ENCODE measurements around the gene PBXIP1. TPM values are rescaled to one million over a fixed set of nuclear protein-coding genes. Genes with fewer than 3 reads are reported as not detected.
A peak's percentile ranks its signal among the peaks of the same experiment; 100 is the strongest.
"Not testable (repeated sequence)": the region's sequence is repeated elsewhere in the genome, so short reads cannot be mapped to it uniquely, and the experiment has no call there.

Gene PBXIP1
- total RNA-seq, 1 donor from 2014 or later: 49.1 TPM

DNA sequence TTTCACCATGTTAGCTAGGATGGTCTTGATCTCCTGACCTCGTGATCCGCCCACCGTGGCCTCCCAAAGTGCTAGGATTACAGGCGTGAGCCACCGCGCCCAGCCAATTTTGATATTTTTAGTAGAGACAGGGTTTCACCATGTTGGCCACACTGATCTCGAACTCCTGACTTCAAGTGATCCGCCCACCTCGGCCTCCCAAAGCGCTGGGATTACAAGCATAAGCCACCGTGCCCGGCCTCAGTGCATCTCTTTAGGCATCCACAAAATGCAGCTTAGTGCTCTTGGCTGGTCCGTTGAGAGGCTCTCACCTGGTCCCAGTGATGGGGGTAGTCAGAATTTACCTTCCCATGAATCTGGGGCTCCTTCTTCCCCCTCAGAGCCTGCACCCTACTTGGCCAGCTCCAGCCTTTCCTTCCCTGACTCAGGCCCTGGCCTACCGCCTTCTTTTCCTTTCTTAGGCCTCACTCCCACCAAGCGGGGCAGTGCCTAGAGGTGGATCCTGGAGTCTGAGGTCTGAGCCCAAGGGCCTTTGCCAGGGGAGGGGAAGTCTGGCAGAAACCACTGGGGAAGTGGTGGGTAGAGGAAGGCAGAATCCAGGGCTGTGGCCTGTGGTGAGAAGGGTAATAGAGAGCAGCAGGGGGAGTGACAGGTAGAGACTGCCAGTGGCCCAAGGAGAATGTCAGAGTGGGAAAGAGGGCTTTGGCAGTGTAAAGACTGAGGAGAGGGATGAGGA lies 41.2 kb upstream of the PBXIP1 start:
- intact Hi-C loops (cut with DNase I): no loop called here
- DNase-seq (ENCODE audit: low spot score): no peak

DNA sequence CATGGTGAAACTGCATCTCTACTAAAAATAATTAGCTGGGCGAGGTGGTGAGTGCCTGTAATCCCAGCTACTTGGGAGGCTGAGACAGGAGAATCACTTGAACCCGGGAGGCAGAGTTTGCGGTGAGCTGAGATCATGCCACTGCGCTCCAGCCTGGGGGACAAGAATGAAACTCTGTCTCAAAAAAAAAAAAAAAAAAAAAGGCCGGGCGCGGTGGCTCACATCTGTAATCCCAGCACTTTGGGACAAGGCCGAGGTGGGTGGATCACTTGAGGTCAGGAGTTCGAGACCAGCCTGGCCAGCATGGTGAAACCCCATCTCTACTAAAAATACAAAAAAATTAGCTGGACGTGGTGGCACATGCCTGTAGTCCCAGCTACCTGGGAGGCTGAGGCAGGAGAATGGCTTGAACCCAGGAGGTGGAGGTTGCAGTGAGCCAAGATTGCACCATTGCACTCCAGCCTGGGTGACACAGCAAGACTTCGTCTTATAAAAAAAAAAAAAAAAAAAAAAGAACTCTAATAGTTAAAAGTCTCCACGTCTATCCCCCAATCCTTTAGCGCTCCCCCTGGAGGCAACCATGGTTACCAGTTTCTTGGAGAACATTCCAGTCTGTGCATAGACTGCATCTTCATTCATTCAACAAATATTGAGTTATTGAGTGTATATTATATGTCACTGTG lies 39.5 kb upstream of the PBXIP1 start:
- DNase-seq (ENCODE audit: low spot score); intact Hi-C loops (cut with DNase I): not testable (repeated sequence)

DNA sequence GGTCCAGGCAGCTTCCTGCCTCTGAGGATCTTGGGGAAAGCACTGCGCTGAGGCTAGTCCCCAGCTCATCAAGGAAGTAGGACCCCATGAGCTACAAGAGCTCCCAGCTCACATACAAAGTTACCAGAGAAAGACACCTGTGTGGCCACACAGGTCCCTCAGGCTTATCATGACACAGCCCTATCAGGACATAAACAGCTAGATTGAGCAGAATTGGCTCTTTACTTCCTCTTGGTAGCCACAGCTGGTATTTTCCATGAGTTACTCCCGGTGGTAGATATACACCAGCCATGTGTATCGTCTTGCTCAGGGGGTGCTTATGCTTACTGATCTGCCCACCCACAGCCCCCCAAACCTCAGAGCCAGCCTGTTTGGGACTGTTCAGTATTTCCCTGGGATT lies 38.7 kb upstream of the PBXIP1 start:
- intact Hi-C loops (cut with DNase I): no loop called here
- no peak for DNase-seq (ENCODE audit: low spot score)

DNA sequence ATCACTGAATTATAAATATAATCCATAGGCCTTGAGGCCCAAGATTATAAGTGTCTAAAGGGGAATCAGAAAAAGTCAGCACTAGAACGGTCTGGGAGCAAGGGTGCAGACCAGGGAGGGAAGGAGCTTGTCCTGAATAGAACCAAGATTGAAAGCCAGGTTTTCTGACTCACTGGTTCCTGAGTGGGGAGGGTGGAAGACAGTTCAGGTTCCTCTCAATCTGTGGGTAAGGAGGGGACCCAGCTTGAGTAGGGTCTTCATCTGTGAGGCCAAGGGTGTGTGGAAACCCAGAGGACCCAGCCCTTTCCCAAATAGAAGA lies 38.3 kb upstream of the PBXIP1 start:
- no peak for DNase-seq (ENCODE audit: low spot score)
- intact Hi-C loops (cut with DNase I): no loop called here

DNA sequence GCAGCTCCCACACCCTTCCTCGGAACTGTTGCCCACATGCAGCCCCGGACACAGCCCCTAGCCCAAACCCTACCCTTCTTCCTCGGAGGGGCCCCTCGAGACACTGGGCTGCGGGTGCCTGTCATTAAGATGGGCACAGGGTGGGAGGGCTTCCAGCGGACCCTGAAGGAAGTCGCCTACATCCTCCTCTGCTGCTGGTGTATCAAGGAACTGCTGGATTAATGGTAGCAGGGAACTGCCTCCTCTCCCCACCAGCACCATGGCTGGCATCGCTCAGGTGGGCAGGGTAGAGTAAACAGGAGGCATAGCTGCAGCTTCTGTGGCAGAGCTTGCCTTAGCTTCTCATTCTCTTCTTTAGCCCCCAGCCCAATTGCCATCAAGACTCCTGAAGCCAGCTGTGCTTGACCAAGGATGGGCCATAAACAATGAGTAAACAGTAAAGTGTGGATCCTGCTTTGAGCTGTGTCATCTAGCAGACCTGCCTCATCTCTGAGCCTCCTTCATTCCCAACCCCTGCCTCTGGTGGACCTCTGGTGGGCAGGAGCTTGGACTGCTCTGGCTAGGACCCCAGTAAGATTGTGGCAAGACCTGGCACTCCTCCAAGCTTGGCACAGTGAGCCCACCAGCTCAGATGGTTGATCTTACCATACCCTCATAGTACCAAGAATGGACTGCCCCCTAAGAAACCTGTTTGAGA lies 37.8 kb upstream of the PBXIP1 start, which contains the start of gene LENEP:
TSS of gene LENEP (plus strand) at position 15 of the 697 bp plus-strand sequence. CDS start at position 37, 22 bp downstream.
- DNase-seq (ENCODE audit: low spot score): no peak
- intact Hi-C loops (cut with DNase I): no loop called here

DNA sequence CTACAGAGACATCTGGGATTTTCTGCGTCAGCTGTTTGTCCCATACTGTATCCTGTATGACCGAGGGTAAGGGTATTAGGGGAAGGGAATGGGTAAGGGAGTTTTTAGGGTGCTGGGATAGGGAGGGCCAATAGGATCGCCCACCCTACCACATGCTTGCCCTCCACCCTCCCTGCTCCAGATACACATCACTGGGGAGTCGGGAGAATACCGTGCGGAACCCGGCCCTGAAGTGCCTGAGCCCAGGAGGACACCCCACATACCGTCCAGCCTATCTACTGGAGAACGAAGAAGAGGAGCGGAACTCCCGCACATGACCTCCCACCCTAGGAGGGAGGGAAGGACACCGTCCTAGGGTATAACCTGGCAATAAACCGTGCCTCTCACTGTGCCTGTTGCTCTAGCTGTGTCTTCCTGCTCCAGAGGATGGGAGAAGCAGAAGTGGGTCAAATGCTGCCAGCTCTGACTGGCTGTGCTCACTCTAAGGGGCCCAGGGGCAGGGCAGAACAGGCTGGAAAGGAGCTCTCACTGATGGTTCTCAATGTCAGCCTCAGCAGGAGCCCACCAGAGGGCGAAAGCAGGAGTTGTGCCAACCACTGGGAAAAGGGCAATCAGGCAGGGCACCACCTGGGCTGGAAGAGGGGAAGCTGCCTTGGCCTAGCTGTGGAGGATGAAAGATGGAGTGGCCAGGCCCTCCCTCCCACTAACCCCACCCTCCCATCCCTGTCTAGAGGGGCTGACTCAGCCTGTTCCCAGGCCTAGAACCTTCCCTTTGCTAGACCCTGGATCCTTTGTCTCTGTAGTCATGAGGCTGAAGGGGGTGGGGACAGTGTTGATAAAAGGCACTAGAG lies 37.0 kb upstream of the PBXIP1 start:
- DNase-seq (ENCODE audit: low spot score): no peak
- intact Hi-C loops (cut with DNase I): no loop called here

DNA sequence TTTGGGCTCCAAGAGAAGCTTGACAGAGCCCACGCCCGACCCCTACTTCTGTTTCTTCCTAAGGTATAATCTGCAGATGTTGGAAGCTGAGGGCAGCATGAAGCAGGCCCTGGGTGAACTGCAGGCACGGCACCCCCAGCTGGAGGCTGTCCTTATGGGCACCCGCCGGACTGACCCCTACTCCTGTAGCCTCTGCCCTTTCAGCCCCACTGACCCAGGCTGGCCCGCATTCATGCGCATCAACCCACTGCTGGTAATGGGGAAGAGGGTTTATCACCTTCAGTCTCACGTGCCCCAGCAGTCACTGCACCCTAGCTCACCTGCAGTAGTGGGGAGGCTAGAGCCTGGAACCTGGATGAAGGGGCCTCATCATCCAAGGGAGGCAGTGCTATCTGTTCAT lies 34.4 kb upstream of the PBXIP1 start:
- intact Hi-C loops (cut with DNase I): no loop called here

DNA sequence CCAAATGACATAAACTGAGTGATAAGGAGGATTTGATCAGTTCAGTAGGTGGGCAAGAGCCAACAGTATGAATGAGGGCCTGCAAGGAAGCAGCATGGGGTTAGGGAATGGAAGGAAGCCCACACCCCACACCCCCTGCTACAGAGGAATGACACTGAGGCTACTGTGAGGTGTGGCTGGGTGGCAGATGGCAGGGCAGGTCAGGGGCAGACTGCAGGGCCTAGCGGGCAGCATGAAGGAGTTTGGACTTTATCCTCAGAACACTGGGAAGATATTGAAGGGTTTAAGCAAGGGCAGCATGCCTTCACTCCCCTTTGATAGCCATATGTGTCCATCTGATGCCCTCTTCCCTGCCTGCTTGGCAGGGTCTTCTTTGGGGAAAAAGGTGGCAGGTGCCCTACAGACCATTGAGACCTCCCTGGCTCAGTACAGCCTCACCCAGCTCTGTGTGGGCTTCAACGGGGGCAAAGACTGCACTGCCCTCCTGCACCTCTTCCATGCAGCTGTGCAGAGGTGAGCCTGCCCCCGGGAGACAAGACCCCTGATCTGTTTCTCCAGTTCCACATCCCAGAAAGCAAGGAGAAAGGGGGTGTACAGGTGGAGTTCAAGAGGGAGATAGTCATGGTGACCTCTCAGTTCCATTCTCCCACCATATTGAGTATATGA lies 33.4 kb upstream of the PBXIP1 start:
- intact Hi-C loops (cut with DNase I): no loop called here
- no peak for DNase-seq (ENCODE audit: low spot score)

More for the DNA sequence above, 34.4 kb upstream of the PBXIP1 start:
- DNase-seq (ENCODE audit: low spot score): no peak

DNA sequence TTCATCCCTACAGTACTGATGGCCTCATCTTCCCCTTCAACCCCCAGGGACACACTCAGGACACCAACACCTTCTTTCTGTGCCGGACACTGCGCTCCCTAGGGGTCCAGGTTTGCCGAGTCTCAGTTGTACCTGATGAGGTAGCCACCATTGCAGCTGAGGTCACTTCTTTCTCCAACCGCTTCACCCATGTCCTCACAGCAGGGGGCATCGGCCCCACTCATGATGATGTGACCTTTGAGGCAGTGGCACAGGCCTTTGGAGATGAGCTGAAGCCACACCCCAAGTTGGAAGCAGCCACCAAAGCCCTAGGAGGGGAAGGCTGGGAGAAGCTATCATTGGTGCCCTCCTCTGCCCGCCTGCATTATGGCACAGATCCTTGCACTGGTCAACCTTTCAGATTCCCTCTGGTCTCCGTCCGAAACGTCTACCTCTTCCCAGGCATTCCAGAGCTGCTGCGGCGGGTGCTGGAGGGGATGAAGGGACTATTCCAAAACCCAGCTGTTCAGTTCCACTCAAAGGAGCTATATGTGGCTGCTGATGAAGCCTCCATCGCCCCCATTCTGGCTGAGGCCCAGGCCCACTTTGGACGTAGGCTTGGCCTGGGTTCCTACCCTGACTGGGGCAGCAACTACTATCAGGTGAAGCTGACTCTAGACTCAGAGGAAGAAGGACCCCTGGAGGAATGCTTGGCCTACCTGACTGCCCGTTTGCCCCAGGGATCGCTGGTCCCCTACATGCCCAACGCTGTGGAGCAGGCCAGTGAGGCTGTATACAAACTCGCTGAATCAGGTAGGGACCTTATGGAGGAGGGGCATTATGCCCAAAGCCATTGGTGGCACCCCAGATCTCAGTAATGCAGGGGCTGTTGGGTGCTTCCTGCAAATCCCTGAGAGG lies 32.4 kb upstream of the PBXIP1 start:
- DNase-seq (ENCODE audit: low spot score): no peak
- intact Hi-C loops (cut with DNase I): no loop called here

DNA sequence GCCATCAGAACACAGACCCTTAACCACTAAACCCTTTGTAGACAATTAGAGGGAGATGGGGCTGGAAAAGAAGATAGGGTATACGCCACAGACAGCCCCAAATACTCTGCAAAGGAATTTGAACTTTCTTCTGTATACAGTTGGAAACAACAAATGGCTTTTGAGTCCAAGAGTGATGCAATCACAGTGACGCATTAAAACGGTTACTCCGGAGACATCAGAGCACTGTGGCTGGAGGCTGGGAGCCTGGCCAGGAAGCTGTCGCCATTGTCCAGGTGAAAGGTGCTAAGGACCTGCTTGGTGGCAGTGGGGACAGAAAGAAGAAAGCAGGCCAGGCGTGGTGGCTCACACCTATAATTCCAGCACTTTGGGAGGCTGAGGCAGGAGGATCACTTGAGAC lies 31.4 kb upstream of the PBXIP1 start:
- intact Hi-C loops (cut with DNase I): no loop called here
- DNase-seq (ENCODE audit: low spot score): no peak

DNA sequence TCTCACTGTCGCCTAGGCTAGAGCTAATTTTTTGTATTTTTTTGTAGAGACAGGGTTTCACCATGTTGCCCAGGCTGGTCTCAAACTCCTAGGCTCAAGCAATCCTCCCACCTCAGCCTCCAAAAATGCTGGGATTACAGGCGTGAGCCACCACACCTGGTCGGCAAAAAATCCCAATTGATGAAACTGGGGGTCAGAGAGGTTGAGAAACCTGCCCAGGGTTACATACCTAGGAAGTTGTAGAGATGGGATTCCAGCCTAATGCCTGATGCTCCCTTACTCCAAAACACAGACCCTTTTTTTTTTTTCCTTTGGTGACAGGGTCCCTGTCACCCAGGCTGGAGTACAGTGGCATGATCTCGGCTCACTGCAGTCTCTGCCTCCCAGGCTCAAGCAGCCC lies 30.8 kb upstream of the PBXIP1 start:
- intact Hi-C loops (cut with DNase I); DNase-seq (ENCODE audit: low spot score): not testable (repeated sequence)

DNA sequence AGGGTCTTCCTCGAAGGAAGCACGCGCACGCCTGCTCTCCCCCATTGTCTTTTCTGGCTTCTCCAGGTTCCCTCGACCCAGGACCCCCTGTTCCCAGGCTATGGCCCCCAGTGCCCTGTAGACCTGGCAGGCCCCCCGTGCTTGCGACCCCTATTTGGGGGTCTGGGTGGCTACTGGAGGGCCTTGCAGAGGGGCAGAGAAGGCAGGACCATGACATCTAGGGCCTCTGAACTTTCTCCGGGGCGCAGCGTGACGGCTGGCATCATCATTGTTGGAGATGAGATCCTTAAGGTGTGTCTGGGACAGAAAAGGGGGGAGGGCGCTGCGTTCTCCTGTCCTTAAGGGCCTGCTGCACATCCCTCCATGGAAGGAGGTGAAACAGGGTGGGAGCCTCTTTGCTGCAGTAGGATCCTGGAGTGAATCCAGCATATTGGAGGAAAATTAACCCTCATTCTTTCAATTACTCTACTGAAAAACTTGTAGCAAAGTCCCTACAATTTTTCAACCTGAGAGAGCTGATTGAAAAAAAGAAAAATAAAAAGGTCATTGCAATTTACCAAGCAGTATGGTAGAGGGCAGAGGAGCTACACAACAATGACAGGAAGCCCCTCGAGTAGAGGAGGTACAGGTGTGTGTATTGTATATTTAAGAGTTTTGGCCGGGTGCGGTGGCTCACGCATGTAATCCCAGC lies 28.0 kb upstream of the PBXIP1 start:
- no peak for DNase-seq (ENCODE audit: low spot score)
- intact Hi-C loops (cut with DNase I): loop anchor here (1.0 kb wide), 1 partner anchor 23 kb away; the partner anchor contains the start of gene PYGO2

DNA sequence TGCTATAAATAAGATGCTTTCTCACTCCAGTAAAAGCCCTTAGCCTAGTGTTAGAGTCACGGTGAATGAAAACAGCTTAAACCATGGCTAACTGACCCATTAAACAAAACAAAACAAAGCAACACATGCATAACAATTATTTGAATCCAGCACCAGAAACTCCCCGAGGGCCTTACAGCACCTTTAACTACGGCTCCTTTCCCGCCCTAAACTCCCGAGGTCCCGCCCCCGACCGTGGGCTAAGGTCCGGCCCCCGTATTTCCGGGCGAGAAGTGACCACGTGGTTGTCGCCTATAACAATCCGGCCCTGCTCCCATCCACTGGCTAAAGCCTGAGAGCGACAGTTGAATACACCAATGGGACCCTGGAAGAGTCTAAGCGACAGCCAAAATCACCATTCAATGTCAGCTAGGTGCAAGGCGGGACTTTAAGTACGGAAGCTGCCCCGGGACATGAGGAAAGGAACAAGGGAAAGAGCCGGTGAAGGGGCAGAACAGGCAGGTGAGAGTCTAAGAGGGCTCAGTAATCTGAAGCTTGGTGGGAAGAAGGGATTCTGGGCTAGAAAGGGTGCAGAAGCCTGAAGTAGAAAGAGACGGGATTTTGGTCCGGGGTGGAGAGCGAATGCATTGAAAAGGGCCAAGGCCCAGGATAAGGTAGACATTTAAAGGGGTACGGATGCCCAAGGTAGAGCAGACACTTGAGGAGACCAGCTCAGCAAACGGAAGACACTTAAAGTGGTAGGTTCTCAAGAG lies 27.2 kb upstream of the PBXIP1 start, which contains the start of gene FLAD1:
TSS of gene FLAD1 (plus strand) at position 448 of the 752 bp plus-strand sequence. CDS start 351 bp downstream, outside the sequence.
- DNase-seq (ENCODE audit: low spot score): peak; percentile 97
- intact Hi-C loops (cut with DNase I): loop anchor here (1.0 kb wide), 1 partner anchor 22 kb away; the partner anchor contains the start of gene PYGO2

DNA sequence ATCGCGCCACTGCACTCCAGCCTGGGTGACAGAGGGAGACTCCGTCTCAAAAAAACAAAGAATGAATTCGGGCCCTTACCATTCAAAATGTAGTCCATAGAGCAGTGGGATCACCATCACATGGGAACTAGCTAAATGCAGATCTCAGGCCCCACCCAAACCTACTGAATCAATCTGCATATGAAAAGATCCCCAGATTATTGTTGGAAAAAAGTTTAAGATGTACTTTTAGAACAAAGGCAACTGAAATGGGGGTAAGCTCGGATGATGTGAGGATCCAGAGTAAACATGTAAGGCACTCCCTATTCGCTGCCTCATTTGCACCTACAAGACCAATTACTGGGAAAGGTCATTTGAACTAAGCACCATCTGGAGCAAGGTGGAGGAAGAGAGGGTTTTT lies 26.4 kb upstream of the PBXIP1 start:
- DNase-seq (ENCODE audit: low spot score): no peak
- intact Hi-C loops (cut with DNase I): no loop called here

DNA sequence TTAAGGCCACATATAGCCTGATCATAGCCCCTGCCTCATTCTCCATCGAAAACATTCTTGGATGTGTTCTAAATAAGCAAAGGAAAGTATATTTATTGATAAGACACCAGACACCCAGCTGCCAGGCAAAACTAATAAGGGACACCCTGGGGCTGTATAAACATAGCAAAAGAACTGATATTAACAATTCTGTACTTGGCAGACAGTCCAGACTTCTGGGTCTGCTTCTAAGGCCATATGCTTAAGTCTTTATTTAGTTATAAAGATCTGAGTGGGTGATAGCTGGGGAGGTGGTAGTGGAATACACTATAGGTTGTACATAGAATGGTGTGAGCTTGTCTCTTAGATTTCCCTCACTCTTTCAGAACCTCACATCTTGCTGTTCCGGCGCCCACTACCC lies 22.5 kb upstream of the PBXIP1 start:
- no peak for DNase-seq (ENCODE audit: low spot score)
- intact Hi-C loops (cut with DNase I): no loop called here

DNA sequence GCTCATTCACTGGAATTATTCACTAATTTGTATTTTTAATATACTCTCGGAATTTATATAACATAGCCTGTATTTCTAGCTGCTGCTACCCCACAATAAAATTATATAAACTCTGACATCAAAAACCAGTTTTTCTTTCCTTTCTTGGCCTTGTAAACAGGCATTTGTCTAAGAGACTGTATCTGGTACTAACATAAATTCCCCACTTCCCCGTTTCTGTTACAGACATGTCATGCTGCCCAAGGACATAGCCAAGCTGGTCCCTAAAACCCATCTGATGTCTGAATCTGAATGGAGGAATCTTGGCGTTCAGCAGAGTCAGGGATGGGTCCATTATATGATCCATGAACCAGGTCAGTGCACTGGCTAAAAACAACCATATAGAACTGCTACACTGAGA lies 21.9 kb upstream of the PBXIP1 start:
- intact Hi-C loops (cut with DNase I); DNase-seq (ENCODE audit: low spot score): not testable (repeated sequence)

All from cardiac septum (tissue), 1 donor.